Bronchial epithelial cell (primary cell): ENCODE results near the gene TIMM17A. TPM values are rescaled to one million over a fixed set of nuclear protein-coding genes. Genes with fewer than 3 reads are reported as not detected.

Experiments
- DNase-seq: peaks from one replicate; pipeline ENCODE4 v3.0.0-alpha.2; 2010; ENCODE audit warnings: low read depth
- FAIRE-seq: peaks from 2 replicates; lab custom pipeline; 2011; peaks lifted over from hg19 to GRCh38; lab: Jason Lieb, UNC
- H3K27me3 ChIP-seq: 2 replicates; pipeline ENCODE4 v1.5.1; 2011; ENCODE audit warnings: low read length; ENCODE audit not compliant: control insufficient read depth, insufficient read depth
- H3K36me3 ChIP-seq: 2 replicates; pipeline ENCODE4 v1.5.1; 2011; ENCODE audit warnings: low read length; ENCODE audit not compliant: control insufficient read depth, insufficient read depth
- H3K4me3 ChIP-seq: 2 replicates; pipeline ENCODE4 v1.5.1; 2011; ENCODE audit warnings: mild to moderate bottlenecking, low read depth, low read length, control low read depth
- total RNA-seq: library from RNA; depleted of rRNA; stranded (reverse); fragments of >200 nt; gene quantifications from 2 replicates; pipeline ENCODE4 v1.2.1, GENCODE V29; 2014
- TF ChIP-seq, protein P1 (sequence below): IDR thresholded peaks from 2 replicates; pipeline ENCODE4 v1.5.1; 2011; ENCODE audit warnings: mild to moderate bottlenecking, moderate library complexity, low read length, control low read depth, inconsistent platforms; ENCODE audit not compliant: insufficient read depth, severe bottlenecking

The TIMM17A gene
- total RNA-seq, result 53.4 and 74.9 TPM in 2 replicates

DNA sequence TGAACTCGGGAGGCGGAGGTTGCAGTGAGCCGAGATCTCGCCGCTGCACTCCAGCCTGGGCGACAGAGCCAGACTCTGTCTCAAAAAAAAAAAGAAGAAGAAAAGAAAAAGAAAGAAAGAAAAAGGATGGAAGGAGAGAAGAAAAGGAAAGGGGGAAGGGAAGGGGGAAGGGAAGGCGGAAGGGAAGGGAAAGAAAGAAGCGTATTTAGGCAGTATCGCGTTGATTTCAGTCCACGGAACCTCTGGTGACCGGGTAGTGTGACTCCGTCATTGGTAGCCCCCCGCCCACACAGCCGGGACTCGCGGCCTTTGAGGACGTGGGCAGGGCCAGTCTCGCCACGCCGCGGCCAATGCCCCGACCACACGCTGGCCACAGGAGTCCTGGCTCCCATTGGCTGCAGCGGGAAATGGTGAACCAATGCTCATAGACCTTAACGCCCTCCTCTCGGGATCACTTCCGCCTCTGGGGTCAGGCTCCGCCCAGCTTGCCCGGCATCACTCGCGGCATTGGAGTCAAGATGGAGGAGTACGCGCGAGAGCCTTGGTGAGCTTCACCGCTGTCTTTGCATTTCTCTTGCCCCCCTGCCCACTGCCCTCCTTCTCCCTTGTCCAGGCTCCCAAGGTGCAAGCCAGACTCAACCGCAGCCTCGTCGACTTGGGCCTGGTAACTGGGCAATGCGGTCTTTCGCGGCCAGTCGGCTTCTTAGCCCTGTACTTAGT, at the start of gene TIMM17A:
TIMM17A (plus strand) TSS at position 495 of the 720 bp plus-strand sequence; CDS start at position 519, 24 bp downstream.
- peak within 1 kb of the TSS; percentile 58 for H3K4me3 ChIP-seq
- FAIRE-seq, result peak; percentile 66
- no peaks in the 10 kb centered on the region for H3K27me3 ChIP-seq
- peaks cover 5% of the 10 kb centered on the region for H3K36me3 ChIP-seq
- TF ChIP-seq, protein P1, sequence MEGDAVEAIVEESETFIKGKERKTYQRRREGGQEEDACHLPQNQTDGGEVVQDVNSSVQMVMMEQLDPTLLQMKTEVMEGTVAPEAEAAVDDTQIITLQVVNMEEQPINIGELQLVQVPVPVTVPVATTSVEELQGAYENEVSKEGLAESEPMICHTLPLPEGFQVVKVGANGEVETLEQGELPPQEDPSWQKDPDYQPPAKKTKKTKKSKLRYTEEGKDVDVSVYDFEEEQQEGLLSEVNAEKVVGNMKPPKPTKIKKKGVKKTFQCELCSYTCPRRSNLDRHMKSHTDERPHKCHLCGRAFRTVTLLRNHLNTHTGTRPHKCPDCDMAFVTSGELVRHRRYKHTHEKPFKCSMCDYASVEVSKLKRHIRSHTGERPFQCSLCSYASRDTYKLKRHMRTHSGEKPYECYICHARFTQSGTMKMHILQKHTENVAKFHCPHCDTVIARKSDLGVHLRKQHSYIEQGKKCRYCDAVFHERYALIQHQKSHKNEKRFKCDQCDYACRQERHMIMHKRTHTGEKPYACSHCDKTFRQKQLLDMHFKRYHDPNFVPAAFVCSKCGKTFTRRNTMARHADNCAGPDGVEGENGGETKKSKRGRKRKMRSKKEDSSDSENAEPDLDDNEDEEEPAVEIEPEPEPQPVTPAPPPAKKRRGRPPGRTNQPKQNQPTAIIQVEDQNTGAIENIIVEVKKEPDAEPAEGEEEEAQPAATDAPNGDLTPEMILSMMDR, result no peak
- DNase-seq, result peak; percentile 92

DNA sequence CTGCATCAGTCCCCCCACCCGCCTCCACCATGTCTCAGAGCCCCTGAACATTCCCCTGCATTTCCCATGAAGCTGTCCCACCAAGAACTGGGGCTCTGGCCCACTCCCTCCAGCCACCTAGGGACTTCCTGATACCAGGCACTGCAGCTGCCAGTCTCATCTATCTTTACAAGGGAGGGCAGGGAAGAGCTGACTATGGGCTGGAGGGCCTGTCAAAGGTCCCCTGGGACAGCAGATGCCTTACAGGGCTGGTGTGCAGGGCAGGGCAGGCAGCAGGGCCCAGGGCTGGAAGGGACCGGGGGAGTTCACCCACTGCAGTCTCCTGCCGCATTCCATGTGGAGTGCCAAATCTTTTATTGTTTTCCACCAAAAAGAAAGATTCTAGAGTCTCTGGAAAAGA, 49.0 kb upstream of the TIMM17A start:
- Histone ChIP-seq H3K4me3 (no peak overlapping the region), H3K27me3 (peaks cover 2% of the 10 kb centered on the region), H3K36me3 (no peaks in the 10 kb centered on the region)
- FAIRE-seq (no peak), DNase-seq (no peak)
- TF ChIP-seq, protein P1, result no peak

DNA sequence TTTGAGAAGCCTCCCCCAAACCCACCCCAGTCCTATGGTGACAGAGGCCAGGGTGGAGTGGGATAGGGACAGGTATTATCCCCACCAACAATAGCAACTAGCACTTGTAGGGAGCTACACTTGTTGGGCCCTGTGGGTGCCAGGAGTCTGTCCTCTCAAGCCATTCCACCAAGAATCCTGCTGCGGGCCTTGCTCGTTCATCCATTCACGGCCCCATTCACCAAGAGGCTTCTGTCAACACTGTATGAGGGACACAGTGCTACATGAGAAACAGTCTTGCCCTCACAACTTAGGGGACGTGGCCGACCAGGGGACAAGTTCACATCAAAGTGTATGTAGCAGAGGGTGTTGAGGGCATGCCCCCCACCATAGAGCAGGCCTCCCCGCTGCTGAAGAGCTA, 47.7 kb upstream of the TIMM17A start:
- Histone ChIP-seq H3K36me3 (no peaks in the 10 kb centered on the region), H3K4me3 (no peak overlapping the region), H3K27me3 (peaks cover 2% of the 10 kb centered on the region)
- no peak for DNase-seq
- no peak for FAIRE-seq
- TF ChIP-seq, protein P1, result no peak

DNA sequence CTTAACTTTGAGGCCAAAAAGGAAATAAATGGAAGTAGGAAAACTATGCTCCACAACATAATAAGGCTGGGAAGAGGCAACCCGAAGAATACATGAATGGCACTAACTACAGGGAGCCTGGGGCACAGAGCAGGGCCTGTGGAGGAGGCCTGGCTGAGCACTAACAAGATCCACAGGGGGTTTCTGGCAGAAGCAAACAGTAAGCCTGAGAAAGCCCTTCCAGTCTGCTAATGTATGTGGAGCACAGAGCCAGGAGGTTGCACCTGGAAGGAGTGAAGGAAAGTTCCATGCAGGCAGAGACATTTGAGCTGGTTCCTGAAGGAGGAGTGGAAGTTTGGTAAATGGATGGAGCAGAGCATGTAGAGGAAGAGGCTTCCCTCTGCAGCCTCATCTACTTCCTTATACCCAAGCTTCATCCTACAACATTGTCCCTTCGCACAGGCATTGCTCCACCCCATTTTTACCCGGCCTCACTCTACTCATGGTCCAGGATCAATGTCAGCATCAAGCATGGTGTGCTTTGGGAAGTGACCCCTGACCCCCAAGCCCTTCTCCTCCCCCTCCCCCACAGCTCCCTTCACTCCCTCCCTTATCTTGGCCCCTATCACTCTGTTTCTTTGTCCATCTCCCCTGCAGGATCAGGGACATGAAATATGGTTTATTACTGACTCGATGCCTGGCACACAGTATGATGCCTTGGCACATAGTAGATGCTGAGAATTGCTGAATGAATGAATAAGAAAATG, 43.3 kb upstream of the TIMM17A start:
- peaks cover 2% of the 10 kb centered on the region for H3K27me3 ChIP-seq
- H3K4me3 ChIP-seq, result no peak overlapping the region
- DNase-seq (no peak), FAIRE-seq (no peak)
- H3K36me3 ChIP-seq, result no peaks in the 10 kb centered on the region
- TF ChIP-seq, protein P1, result no peak

DNA sequence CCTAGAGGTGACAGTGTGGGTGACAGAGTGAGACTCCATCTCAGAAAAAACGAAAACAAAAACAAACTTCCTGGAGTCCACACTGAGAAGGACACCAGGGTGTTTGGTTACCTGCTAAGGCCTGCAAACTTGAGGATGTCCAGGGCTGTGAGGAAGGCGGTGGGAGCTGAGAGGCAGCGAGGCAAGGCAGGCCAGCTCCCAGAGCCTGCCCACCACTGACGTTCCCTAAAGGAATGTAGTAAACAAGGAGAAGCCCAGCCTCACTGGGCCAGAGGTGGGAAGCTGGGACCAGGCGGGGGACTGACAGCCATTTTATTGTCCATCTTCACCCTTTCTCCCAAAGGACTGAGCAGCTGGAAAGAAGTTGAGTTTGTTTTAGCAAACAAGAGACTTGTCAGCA, 42.5 kb upstream of the TIMM17A start:
- no peak overlapping the region for H3K4me3 ChIP-seq
- H3K36me3 ChIP-seq, result no peaks in the 10 kb centered on the region
- FAIRE-seq, result peak; percentile 66
- DNase-seq, result no peak
- TF ChIP-seq, protein P1, result no peak
- H3K27me3 ChIP-seq, result peaks cover 2% of the 10 kb centered on the region
